CD4-positive, alpha-beta T cell treated with Interleukin-17A for 4 hours (primary cell): ENCODE measurements around the gene FGF6.
"Not testable (repeated sequence)": the region's sequence is repeated elsewhere in the genome, so short reads cannot be mapped to it uniquely, and the experiment has no call there.

Source experiments
- DNase-seq: peaks from one replicate; pipeline ENCODE4 v3.0.0-alpha.2; 2020; ENCODE audit warnings: mixed read lengths

Gene FGF6

GRCh38 chr12:4445156-4446101 is at the start of gene FGF6:
Gene FGF6 (minus strand): TSS chr12:4445815. CDS start chr12:4445570, 245 bp downstream.
- no peak for DNase-seq

- DNase-seq, result no peak
Observed at GRCh38 chr12:4490973-4491372, 45.4 kb upstream of the FGF6 start.

GRCh38 chr12:4489556-4489955 is 43.9 kb upstream of the FGF6 start:
- DNase-seq, result no peak

GRCh38 chr12:4486980-4487379 is 41.4 kb upstream of the FGF6 start:
- DNase-seq, result no peak

- DNase-seq, result no peak
Observed at GRCh38 chr12:4486049-4486699, 40.6 kb upstream of the FGF6 start.

- DNase-seq, result no peak
Observed at GRCh38 chr12:4483885-4484823, 38.5 kb upstream of the FGF6 start.

- no peak for DNase-seq
Observed at GRCh38 chr12:4482936-4483335, 37.3 kb upstream of the FGF6 start.

GRCh38 chr12:4478933-4479332 is 33.3 kb upstream of the FGF6 start:
- DNase-seq, result no peak

- DNase-seq, result no peak
Observed at GRCh38 chr12:4477129-4477528, 31.5 kb upstream of the FGF6 start.

- DNase-seq, result no peak
Observed at GRCh38 chr12:4472046-4472445, 26.4 kb upstream of the FGF6 start.

- no peak for DNase-seq
Observed at GRCh38 chr12:4471256-4471655, 25.6 kb upstream of the FGF6 start.

GRCh38 chr12:4468994-4469393 is 23.4 kb upstream of the FGF6 start:
- no peak for DNase-seq

- DNase-seq, result no peak
Observed at GRCh38 chr12:4460761-4461160, 15.1 kb upstream of the FGF6 start.

GRCh38 chr12:4455849-4456248 is 10.2 kb upstream of the FGF6 start:
- not testable (repeated sequence) for DNase-seq

- DNase-seq, result no peak
Observed at GRCh38 chr12:4454315-4454860, 8.8 kb upstream of the FGF6 start.

GRCh38 chr12:4451694-4452093 is 6.1 kb upstream of the FGF6 start:
- DNase-seq, result no peak

GRCh38 chr12:4450551-4451112 is 5.0 kb upstream of the FGF6 start:
- DNase-seq, result no peak

- DNase-seq, result no peak
Observed at GRCh38 chr12:4449851-4450221, 4.2 kb upstream of the FGF6 start.

- no peak for DNase-seq
Observed at GRCh38 chr12:4448943-4449850, 3.6 kb upstream of the FGF6 start.

GRCh38 chr12:4448371-4448940 is 2.8 kb upstream of the FGF6 start:
- no peak for DNase-seq

GRCh38 chr12:4447151-4447550 is 1.5 kb upstream of the FGF6 start:
- DNase-seq, result no peak
